G401.6 (cell line): Measurements from ENCODE around the gene RAI1.
A peak's percentile ranks its signal among the peaks of the same experiment; 100 is the strongest.
"Not testable (repeated sequence)": the region's sequence is repeated elsewhere in the genome, so short reads cannot be mapped to it uniquely, and the experiment has no call there.

Experiments
- FAIRE-seq: peaks from 2 replicates; lab custom pipeline; 2012; peaks lifted over from hg19 to GRCh38; lab: Jason Lieb, UNC

The RAI1 gene

DNA sequence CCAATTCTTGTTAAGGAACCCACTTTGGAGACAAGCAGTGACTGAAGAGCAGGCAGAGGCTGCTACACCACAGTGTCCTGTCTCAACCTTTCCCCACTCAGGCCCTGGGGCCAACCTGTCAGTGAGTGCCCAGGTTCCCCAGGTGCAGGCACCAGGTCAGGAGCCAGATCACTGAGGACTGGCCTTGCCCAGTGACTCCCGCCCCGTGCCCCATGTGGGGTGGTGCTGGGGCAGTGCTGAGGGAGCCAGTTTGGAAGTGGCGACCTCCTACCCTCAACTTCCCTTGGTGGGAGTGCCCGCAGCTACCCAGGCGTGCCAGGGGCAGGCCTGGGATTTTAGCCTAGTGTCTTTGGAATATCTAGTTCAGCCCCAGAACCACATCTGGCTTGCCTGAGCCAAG, 126.2 kb downstream of the RAI1 start:
- FAIRE-seq = no peak

DNA sequence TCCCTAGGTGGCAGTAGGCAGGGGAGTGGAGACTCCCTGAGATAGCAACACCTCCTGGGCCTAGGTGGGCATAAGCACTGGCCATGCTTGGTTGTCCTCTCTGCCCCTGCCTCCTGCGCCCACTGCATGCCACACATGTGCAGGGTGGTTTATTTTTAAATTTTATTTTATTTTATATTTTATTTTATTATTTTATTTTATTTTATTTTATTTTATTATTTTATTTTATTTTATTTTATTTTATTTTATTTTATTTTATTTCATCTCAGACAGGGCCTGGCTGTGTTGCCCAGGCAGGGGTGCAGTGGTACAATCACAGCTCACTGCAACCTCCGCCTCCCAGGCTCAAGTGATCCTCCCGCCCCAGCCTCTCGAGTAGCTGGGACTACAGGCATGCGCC, 126.9 kb downstream of the RAI1 start:
- FAIRE-seq = not testable (repeated sequence)

DNA sequence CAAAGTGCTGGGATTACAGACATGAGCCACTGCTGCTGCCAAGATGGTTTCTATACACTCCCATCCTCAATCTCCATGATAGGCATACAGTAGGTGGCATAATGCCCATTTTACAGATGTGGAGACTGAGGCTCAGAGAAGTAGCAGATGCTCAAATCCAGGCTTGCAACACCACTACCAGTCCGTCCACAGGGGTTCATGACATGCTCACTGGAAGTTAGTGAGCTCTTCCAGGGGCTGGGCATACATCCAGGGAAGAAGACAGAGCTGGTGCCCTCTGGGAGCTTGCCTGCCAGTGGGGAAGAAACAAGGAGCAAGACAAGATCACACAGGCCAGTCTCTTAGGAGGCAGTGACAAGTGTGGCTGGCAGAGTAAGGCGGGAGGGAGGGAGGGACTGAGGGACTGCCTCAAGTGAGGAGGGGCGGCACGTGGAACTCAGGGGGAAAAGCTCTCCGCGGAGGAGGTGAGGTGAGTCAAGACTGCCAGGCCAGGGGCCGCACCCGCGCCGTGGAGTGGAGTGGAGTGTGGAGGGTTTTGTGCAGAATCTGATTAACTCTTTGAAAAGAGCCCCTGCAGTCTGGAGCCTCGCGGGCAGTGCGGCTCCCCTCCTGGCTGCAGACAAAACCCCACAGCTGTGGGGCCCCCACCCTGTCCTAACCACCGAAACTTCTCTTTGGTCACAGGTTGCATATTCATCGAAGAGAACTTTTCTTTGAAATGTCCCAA, 127.6 kb downstream of the RAI1 start:
- no peak for FAIRE-seq

GRCh38 chr17:17809531-17810083, 128.3 kb downstream of the RAI1 start:
- no peak for FAIRE-seq

GRCh38 chr17:17810084-17810894, 129.0 kb downstream of the RAI1 start:
- peak; percentile 15 for FAIRE-seq

DNA sequence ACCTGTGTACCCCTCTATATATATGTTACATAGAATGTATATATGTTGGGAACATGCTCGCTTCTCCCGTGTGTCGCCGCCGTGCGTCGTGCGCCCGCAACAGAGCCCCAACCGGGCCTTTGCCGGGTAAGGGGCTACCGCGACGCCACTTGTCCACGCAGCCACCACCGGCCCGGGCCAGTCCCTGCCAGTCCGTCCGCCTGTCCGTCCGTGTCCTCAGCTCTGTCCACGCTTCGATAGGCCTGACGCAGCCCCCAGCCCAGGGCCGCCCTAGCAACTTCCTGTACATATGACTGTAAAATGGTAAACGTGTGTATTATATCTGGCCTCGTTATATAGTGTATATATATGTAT, 129.6 kb downstream of the RAI1 start:
- no peak for FAIRE-seq

GRCh38 chr17:17811381-17812210, 130.3 kb downstream of the RAI1 start:
- FAIRE-seq = peak; percentile 71

DNA sequence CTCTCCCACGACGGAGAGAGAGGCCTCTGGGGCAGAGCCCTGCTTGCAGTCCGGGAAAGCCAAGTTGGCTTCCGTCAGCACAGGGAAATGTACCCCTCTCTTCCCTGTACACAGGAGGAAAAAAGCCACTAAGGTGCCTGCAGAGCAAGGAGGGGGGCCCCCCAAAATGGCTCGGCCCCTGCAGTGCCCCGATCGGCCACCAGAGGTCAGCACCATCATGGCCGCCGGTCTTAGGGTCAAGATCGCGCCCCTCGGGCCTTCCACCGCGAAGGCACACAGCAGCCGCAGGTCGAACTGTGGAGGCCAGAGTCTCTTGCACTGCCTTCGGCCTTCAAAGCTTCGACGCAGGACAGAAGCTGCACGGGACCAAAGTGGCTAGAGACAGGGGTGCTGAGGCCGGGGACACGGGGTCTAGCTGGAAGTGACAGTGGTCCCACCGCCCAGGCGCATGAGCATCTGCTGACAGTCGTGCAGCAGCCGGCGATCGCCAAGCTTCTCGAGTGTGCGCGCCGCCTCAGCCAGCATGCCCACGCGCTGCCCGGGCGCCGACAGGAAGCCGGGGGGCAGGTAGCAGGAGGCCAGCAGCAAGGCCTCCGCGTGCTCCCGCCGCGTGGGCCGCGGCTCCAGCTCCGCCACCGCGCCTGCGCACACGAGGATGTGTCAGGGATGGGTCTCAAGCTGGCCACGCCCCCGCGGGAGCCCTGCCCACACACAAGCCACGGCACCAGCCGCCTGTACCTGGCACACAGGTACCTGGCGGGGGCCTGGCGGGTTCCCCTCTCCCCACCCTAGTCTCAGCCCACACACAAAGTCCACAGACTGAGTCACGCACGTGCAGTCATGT, 131.2 kb downstream of the RAI1 start:
- FAIRE-seq = peak; percentile 88

DNA sequence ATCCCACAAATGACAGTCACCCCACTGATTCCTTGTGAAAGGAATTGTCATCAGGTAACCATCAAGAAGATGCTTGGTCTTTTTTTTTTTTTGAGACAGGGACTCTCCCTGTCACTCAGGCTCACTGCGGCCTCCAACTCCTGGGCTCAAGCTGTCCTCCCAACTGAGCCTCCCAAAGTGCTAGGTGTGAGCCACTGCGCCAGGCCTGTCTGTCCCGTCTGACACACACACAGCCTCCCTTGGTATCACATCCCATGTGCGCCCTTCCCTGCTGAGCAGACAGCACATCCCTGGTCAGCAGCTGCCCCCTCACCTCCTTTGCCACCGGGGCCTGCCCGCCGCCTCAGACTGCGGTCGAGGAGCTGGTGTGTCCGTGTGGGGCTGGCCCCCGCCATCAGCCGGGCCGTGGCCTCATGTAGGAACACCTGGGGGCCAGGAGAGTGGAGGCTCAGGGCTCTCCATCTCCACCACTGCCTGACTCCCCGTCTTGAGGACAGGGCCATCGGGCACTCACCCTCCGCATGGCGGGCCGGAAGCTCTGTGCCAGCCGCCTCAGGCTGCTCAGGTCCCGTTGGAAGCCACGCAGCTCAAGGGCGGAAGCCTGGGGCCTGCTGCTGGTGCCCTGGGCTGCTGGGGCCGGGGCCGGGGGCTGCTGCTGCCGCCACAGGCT, 131.9 kb downstream of the RAI1 start:
- FAIRE-seq = no peak

GRCh38 chr17:17813725-17814095, 132.5 kb downstream of the RAI1 start:
- FAIRE-seq = no peak

DNA sequence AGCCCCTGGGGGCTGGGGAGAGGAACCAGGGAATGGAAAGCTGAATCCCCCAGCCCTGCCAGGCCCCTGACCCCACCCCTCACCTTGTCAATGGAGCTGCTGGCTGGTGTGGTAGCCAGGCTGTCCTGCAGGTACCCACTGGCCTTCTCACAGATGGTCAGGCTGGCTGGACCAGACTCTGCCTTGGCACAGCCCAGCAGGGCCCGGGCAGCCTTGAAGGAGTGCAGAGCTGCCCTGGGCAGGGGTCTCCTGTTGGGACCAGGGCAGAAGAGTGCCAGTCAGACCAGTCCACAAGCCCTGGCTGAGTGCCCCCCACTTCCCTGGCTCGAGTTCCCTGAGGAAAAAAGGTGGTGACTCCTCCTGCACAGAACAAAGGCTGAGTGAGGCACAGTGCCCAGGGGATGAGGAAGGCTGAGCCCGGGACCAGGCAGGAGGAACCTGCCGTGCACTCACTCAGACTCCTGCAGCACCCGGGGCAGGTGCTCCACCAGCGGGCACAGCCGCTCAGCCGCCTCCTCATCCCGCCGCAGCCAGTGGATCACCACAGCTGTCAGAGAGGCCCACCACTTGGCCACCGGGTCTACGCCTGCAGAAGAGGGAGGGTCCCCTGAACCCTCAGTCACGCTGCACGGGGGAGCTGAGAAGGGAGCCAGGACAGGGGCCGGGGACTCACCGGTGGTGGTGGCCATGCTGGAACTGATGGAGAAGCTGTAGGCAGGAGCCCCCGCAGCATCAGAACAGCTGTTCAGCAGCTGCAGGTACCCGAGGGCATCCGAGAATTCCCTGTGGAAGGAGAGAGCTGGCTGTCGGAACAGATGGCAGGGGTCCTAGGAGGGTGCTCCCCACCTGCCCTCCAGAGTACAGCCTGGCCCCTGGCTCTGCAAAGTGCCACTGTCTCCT, 133.2 kb downstream of the RAI1 start:
- FAIRE-seq = no peak

- FAIRE-seq = no peak
Observed at GRCh38 chr17:17815062-17815406, 133.8 kb downstream of the RAI1 start.

GRCh38 chr17:17815436-17816200, 134.4 kb downstream of the RAI1 start:
- no peak for FAIRE-seq

DNA sequence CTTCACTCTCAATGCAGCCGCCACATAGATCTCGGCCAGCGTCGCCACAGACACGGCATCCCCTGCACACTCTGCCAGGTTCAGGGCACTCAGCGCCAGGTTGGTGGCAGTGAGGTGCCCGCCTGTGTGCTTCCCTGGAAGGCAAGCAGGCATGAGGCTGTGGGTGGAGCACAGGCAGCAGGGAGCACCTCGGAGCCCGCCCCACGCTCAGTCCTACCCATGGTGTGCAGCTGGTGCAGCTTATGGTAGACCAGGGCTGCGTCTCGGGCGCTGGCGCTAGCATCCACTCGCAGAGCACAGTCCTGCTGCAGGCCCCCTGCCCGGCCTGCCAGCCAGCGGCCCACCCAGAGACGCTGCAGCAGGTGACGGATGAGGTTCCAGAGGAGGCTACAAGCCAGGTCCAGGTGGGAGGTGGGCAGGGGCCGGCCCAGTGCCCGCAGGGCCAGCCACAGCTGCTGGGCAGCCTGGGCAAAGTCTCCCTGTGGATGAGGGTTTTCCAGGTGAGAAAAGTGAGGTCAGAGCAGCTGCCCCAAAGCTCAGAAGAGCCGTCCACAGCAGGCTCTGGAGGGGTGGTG, 135.1 kb downstream of the RAI1 start:
- FAIRE-seq = no peak

DNA sequence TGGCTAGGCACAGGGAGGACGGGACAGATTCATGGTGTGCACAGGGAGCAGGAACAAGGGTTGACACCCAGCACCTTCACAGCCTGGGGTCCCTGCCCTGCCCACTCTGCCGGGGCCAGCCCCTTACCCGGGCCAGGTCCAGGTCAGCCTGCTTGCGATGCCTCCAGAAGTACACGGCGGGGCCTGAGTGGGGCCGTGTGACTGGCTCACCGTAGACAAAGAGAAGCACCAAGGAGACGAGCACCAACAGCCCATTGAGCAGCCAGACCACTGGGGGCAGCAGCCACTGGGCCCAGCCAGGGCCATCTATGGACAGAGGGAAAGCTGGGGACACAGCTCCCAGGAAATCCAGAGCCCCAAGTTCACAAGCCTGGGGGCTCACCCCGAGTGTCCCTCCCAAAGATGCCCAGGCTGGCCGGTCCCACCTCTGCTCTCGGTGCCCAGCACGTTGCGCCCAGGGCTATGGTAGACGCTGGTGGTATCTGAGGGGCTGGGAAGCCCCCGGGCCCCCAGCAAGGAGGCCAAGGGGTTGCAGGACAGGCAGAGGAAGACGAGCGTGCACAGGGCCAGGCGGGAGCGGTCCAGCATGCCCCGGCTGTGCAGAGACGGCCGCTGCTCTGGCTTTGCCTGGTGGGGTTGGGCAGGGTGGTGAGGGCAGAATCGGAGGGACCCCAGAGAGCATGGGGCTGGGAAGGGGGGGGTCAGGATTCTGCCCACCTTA, 135.7 kb downstream of the RAI1 start:
- FAIRE-seq = no peak

DNA sequence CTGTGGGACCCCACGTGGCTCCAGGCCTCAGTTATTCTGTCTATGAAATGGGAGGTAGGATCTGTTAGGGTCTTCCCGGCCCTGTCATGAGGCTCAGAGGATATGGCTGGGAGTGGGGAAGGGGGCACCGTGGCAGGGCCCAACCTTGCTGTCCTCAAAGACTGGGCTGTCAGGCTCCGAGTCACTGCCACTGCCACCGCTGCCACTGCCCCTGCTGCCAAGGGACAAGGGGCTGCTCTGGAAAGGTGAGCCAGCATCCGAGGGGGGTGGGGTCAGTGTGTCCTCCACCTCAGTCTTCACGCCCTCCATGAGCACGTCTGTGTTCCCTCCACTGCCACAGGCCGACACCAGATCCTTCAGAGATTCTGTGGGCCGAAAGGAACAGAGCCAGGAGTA, 136.3 kb downstream of the RAI1 start:
- no peak for FAIRE-seq

DNA sequence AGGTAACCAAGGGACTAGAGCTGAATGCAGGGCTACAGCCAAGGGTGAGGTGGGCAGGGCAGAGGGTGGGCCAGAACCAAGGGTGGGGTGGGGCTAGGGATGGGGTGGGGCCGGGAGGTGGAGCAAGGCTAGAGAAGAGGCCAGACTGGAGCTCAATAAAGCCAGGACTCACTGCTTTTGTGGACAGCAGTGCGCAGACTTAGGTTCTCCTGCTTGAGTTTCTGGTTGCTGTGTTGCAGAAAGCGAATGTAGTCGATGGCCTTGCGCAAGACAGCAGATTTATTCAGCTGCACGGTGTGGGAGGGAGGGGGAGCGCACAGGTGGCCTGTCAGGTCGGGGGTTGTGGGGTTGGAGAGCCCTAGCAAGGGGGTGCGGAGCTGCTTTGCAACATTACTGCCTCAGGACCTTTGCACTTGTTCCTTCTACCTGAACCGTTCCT, 136.8 kb downstream of the RAI1 start:
- FAIRE-seq = peak; percentile 53

DNA sequence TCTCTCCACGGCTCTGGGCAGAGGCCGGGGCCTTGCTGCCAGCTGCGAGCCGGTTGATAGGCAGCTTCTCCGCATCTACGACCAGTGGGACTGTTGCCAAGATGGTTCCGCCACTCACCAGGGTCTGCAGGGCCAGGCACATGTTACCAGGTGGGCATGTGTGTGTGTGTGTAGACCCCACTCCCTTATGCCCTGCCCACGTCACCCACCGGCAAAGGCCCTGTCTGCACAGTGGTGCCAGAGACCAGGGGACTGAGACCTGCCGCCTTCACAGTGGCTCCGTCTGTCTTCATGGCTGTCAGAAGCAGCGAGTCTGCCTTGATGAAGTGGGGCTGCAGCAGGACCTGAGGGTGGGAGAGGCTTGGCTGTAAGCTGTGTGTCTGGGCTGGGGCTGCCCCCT, 137.9 kb downstream of the RAI1 start:
- no peak for FAIRE-seq
